GM19324 (cell line): Measurements from ENCODE around the gene AP2B1.

Experiments used
- ATAC-seq: cut with Tn5 transposase; IDR thresholded peaks from one replicate; pipeline ENCODE4 v1.9.1; 2021; ENCODE audit warnings: mild to moderate bottlenecking, moderate library complexity; ENCODE audit not compliant: unreplicated experiment, low FRiP score

The AP2B1 gene

DNA sequence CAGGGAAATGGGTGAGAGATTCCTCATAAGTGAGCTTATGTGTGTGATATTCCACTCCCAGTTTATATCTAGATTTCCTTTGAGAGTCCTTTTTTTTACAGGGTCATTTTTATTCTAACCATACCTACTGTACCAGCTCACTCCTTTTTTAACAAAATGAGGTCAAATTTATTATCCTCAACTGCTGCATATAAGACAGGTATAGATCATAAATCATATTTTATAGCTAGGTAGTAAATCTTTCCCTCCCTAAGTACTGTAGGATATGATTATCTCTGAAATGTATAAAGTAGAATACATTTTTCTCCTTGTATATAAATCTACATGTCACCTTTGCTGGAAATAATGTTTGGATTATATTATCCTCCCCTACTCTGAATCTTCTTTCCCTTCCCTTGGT is 31.5 kb downstream of the AP2B1 start:
- no peak for ATAC-seq

DNA sequence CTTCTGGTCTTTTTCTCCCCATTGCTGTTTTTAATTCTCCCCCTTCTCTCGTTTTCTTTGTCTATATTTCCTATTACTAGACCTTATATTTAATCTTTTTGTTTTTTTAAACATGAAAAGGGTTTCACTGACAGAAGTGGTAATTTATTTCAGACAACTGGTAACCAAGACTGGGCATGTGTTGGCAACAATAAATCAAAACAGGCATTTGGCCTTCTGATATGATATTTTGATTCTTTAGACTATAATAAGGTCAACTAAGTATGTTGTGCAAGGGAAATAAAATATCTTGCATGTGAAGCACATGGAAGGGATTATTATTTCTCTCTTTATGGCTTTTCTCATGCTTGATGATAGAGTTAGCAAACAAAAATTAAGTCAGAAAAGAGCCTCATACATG is 34.6 kb downstream of the AP2B1 start:
- no peak for ATAC-seq

DNA sequence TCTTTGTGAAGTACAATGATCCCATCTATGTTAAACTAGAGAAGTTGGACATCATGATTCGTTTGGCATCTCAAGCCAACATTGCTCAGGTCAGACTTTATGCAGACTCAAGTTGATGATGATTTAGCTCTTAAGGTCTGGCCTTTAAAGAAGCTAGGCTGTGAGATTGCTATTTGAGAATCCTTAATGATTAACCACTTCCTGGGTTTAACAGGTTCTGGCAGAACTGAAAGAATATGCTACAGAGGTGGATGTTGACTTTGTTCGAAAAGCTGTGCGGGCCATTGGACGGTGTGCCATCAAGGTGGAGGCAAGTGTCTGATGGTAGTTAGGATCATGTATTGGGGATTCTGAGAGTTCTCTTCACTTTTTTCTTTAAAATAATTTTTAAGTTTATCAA is 40.3 kb downstream of the AP2B1 start:
- ATAC-seq: no peak

DNA sequence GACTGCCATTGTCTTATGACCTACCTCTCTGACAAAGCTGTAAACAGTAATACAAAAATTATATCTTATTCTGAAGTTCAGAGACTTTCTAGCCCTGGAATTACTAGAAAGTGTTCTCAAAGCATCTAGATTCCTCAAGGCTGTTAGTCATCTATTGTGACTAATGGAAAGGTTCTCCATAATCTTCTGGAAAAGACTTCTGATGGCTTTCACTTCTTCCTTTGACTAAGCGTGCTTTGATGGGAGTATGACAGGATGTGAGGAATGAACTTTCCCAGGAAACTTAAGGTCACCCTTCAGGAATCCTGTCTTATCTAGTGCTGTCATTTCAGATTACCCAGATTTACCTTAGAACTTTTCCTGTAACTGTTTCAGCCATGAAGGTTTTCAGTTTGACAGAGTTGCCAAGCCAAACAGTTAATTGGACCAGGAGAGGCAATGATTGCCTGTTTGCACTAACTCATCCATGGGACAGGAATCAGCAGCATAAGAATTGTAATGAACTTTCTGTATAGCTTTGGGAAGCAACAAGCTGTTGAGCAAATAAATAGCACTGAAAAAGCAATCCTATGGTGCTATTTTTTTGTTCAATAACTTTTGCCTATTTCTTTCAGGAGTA is 43.5 kb downstream of the AP2B1 start:
- no peak for ATAC-seq

DNA sequence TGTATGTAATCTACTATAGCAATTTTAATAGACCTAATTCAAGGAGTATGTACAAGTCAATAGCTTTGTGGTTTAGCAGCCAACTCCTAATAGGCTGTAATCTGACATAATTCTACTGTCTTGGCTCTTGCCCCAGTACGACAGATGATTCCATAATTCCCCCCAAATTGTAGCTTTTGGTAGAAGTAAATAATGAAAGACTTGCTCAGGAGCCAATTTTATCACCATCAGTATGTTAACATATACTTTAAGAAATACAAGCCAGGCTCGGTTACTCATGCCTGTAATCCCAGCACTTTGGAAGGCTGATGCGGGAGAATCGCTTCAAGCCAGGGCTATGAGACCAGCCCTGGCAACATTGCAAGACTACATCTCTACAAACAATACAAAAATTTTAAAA is 53.9 kb downstream of the AP2B1 start:
- ATAC-seq: no peak

DNA sequence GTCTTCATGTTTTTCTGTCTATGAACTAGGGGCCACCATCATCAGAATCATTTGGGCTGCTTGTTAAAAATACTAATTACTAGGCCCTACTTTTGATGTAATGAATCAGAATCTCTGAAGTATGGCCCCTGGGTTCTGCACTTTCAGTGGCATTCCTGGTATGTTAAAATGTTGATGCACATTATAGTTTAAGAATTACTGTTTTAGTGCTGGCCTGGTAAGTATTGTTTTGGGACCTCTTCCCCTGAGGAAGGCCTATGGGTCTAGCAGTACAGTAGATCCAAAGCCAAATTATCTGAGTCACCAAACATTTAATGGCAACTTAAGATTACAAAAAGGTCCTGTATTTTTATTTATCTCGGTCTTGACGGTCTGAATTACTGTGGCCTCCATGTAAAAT is 58.8 kb downstream of the AP2B1 start:
- no peak for ATAC-seq

DNA sequence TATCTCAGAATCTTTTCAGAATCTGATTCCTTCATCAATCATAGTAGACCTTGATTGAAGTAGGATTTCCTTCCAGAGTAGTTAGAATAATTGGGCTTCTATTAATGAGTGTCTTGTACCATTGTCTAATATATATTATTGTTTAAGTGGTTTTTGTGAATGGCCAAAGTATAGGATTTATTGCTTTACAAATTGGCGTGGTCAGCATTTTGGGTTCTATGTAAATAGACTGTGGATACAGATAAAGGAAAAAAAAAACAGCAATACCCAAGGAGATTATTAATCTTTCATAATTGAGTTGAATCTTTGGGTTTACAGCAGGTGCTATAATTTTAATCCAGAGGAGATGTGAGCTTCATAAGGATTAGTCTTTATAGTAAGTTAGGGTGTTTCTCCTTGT is 64.3 kb downstream of the AP2B1 start:
- ATAC-seq: no peak

DNA sequence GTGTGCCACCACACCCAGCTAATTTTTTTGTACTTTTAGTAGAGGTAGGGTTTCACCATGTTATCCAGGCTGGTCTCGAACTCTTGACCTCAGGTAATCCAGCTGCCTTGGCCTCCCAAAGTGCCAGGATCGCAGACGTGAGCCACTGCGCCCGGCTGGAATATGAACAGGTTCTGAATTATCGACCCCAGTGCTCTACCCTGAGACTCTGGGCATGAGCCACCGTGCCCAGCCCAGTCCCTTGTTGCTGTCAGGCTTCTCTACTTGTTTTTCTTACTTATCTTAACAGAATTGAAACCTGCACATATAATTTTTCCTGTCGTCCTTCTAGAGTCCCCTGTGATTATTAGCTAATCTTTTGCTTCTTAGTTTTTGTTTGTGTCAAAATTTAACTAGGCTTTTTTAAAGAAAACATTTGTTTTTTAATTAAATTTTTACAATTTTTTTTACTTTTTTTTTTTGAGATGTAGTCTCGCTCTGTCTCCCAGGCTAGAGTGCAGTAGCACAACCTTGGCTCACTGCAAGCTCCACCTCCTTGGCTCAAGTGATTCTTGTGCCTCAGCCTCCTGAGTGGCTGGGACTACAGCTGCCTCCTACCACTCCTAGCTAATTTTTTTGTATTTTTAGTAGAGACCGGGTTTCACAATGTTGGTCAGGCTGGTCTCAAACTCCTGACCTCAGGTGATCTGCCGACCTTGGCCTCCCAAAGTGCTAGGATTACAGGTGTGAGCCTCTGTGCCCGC is 66.7 kb downstream of the AP2B1 start:
- no peak for ATAC-seq

DNA sequence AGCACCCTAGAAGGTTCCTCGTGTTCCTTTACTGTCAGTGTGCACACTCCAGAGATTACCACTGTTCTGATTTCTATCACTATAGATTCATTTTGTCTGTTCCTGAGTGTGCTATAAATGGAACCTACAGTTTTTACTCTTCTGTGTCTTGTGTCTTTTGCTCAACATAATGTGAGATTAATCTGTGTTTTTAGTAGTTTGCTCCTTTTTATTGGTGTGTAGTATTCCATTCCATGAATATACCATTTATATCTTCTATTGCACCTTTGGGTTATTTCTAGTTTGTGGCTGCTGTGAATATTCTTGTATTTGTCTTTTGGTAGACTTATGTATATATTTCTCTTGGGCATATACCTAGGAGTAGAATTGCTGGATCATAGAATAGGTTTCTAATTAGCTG is 68.2 kb downstream of the AP2B1 start:
- no peak for ATAC-seq

DNA sequence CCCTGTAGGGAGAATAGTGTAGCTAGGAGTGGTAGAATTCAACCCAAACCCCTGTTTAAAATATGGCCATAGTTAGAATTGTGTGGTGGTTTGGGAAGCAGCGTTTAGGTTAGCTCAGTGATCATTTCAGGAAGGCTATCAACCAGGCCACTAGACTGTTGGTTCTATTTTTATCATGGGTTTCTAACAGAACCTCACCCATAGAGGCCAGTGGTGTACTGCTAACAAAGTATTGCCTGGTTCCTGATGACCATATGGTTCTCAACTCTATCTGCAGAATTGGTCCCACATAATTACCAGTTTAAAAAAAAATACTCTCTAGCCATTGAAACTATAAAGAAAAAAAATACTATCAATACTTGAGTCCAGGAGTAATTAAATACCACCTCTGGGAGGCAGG is 73.8 kb downstream of the AP2B1 start:
- ATAC-seq: no peak

DNA sequence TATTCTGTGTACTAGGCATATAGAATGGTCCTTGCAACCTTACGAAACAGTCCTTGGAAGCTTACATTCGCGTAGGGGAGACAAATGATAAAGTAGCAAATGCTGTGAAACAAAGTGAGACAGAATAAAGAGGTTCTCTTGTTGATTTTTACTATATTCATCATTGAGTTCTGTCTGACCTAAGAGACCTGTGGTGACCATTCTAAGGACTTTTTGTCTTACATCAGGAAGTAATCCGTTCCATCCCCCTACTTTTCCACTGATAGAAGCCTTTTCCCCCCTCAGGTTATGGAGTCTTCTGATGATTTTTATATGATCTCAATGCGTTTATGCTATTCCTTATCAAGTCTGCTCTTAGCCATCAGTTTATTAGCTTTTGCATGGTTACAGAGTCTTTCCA is 77.6 kb downstream of the AP2B1 start:
- ATAC-seq: no peak

DNA sequence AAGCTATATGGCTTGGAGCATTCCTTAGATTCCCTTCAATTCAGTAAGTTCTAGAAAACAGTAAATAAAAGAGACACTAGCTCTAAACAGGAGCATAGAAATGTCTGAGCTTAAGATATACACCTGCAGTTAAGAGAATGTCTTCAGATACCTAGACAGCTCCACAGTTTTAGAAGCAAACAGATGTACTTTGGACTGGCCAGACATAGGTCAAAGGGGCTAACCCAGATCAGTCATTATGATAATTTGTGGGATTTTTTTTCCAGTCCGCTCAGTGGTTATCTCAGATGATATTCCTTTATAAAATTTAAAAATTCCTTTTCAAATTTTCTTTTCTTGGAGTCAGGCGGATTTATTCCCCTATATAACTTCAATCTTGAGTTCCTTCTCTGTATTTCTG is 78.5 kb downstream of the AP2B1 start:
- no peak for ATAC-seq

DNA sequence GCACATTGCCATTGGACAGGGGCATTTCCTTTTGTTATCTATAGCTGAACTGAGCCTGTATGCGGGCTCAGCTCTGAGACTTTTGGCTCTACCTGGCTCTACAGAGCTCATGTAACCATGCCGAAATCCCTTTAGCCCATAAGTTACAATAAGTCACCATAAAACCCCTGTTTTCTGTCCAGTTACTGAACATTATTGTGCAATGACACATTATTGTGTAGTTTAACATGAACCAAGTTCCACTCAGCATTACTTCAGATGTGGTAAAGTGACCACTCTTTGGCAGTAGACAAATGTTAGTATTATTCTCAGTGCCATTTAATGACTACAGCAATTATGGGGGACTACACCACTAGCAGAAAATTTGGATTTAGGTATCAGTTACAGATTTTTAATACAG is 78.9 kb downstream of the AP2B1 start:
- no peak for ATAC-seq

DNA sequence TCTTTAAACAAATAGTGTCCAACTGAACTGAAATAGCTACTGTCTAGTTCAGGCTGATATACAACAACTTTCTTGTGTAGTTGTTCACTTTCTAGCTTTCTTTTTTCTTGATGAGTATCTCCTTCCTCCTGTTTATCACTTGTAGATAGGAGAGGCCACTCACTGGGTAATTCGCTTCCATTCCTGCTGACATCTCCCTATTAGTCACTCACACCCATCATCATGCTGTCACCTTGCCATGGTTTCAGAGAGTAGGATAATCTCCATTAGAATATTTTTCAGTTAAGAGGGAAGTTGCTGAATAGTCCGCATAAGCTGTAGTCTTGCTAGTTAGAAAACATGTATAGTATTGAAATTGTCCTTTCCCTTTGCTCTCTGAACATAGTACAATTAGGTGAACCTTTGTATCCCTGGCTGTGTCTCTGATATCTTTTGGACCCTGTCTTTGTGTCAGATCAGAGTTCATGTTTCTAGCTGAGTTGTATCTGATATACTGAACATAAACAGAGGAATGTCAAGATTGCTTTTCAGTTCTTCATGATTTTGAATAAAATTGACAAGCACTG is 79.9 kb downstream of the AP2B1 start:
- no peak for ATAC-seq

DNA sequence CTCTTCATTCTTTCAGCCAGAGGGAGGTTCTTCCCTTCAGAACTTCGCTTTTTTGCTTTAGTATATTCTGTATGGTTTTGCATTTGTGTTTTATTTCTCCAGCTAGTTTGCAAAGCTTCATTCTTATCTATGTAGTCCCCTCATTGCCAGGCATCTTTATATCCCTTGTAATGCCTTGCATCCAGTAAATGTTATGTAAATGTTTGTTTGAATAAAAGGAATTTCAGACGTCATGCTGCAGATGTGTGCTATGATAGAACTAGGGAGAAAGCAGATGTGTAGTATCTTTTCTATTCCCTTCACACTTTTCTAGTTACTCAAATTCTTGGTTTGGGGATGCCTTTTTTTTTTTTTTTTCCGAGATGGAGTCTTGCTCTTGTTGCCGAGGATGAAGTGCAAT is 81.7 kb downstream of the AP2B1 start:
- ATAC-seq: no peak

DNA sequence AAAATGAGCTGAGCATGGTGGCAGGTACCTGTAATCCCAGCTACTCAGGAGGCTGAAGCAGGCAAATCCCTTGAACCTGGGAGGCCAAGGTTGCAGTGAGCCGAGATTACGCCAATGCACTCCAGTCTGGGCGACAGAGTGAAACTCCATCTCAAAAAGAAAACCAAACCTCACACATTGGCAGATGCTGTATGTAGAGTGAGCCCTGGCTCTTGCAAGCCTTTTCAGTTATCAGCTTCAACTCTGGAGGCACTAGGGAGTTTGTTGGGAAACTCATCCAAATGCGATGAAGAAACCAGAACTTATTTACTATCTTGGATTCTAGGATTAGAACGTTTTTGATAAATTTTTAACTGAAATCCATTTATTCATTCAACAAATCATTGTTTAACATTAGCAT is 87.4 kb downstream of the AP2B1 start:
- no peak for ATAC-seq

DNA sequence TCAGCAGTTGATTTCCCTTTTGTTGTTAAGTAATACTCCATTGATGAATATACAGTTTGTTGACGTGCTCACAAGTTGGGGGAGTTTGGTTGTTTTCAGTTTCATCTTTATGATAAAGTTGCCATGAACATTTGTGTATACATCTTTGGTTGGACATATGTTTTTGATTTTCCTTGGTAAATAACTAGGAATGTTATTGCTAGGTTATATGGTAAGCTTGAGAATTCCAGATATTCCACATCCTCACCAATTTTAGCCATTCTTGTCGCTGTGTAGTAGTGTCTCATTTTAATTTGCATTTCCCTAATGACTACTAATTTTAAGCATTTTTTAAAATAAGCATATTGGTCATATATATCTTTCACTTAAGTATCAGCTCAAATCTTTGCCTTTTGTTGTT is 89.3 kb downstream of the AP2B1 start:
- no peak for ATAC-seq

DNA sequence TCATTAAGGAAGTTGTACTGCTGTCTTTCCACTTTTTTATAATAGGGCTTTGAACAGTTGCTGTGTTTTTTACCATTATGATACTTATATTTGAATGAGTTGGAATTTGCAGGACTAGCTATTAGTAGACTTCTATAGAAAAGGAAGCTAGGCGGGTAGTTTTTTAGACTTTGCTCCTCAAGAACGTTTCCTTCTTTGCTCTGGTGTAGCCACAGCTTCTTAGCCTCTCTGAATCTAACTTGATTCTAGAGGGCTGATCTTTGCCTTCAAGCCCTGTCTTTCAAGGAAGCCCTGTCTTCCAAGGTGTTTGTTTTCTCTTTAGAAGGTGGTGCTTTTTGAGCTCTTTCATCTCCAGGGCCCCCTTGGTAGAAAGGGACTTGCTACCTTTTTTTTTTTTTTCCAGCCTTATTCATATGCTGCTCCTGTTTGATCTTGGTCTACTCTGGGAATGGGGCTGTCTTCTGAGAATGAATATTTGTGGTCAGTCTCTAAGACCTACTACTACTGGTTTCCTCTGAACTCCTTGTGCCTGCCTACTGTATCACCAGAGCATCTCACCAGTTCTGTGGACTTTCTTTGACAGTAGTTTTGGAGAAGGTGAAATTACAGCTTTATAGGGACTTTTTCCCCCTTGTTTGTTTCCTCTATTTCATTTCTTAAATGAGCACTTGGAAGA is 92.0 kb downstream of the AP2B1 start:
- ATAC-seq: no peak

DNA sequence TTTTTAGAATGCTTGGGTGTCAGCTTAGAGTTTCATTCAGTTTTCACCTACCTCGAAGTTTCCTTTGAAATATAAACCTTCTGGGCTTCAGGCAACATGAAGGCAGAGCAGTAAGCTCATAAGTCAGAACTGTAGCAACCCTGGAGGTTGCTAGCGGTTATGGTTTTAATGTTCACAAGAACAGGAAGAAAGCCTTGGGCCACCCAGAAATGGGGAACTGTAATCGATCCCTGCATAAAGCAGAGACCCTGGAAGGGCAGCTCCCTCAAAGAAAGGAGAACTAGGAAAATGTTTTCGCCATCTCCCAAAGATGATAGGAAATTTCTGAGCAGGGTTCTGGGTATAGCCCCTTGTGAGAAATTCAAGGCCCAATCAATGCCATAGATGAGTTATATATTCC is 96.5 kb downstream of the AP2B1 start:
- no peak for ATAC-seq

DNA sequence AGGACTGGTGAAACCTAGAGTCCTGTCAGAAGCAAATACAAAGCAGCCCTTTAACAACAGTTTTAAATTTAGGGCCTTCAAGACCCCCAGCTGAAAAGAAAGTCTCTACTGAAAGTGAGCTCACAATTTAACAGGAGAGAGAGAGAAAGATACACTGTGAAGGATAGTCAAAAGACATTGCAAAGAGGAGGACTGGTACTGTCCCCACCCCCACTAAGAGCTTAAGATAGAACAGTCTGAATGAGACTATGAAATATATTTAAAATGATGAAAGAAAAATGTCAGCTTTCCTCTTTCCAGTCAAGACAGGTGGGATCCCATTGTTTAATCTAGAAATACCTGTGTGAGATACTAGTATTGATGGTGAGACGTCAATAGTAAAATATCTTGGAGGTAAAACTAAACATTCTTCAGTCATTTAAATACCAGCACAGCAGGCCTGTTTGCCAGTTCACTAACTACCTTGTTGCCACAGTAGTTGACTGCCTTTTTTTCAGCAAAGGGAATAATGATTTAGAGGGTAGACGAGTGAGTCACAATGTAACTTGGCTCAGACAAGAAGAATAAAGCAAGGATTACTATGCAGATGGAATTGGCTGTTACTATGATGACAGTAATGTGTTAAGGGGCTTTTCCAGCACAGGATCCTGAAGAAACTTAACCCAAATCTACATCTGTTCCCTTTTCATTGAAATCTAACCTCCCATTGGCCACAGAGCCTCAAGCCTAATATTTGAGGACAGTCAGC is 97.1 kb downstream of the AP2B1 start:
- ATAC-seq: no peak
